ENCODE measurements around the gene CBX6.

CBX6 gene

DNA sequence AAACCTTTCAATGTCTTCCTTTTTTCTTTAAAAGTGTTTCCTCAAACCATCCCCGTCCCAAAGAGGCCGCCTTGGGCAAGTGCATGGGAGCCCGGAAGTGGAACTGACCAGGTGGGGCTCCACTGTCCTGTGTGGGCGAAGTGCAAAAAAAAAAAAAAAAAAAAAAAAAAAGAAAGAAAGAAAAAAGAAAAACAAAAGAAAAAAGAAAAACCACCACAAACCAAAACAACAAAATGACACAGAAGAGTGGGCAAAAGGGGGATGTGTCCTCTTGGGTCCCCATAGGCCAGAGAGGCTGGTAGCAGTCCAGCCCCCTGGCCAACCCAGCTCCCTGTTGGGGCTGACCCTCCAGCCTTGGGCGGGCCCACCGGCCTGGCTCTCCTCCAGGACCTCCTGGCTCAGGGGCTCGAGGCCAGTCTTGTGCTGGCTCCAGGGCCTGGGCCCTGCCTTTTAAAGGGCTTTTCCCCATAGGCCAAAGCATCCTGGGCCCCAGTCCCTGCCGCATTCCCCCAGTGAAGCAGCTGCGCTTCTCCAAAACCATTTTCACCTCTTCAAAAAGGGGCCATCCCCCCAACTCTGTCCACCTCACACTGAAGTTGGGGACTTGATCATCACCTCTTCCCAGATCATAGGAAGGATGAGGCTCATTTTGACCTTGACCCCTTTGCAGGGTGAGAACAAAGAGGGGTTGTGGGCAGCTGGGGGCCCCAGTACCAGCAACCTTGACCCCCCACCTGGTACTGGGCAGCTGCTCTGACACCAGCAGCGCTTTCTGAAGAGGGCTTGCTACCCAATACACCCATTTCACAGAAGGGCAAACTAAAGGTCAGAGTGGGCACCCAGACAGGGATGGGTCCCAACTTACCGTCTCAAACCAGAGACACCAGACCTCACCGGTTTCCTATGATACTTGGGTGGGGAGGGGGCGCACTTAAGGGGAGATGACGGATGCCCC lies 9.4 kb downstream of the CBX6 start:
- ChIA-PET CTCF (interaction anchor here (0.8 to 1.2 kb wide), 2 partner anchors 8 to 93 kb away, joined by 4 to 6 read pairs; no protein-coding TSS in a partner anchor), POLR2A (ENCODE audit: low non-redundant PET) (no interaction called here)
- TF ChIP-seq, protein P1, sequence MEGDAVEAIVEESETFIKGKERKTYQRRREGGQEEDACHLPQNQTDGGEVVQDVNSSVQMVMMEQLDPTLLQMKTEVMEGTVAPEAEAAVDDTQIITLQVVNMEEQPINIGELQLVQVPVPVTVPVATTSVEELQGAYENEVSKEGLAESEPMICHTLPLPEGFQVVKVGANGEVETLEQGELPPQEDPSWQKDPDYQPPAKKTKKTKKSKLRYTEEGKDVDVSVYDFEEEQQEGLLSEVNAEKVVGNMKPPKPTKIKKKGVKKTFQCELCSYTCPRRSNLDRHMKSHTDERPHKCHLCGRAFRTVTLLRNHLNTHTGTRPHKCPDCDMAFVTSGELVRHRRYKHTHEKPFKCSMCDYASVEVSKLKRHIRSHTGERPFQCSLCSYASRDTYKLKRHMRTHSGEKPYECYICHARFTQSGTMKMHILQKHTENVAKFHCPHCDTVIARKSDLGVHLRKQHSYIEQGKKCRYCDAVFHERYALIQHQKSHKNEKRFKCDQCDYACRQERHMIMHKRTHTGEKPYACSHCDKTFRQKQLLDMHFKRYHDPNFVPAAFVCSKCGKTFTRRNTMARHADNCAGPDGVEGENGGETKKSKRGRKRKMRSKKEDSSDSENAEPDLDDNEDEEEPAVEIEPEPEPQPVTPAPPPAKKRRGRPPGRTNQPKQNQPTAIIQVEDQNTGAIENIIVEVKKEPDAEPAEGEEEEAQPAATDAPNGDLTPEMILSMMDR (conservative IDR thresholded peaks at IDR 0.05; ENCODE audit: low read depth) = no peak
- H3K27ac ChIP-seq = no peak overlapping the region
- DNase-seq (ENCODE audit: low spot score) = no peak

DNA sequence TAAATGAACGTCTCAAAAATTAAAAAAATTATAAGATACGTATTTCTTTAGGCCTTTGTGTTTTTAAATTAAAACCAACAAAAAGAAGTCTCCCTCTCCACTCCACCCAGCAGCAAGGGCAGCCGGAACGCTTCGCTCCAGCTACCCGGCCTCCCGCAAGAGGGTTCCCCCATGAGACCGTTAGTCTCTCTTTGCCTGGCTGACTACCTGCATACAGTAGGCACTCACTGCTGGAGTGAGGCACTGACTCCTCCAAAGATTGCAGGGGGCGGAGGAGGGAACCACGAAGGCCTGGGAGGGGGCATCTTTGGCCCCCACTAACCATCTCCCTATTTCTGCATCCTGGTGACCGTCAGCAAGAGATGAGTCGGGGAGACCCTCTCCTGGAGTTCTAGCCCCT lies 10.1 kb downstream of the CBX6 start:
- ChIA-PET POLR2A (ENCODE audit: low non-redundant PET) (no interaction called here), CTCF (interaction anchor here (0.6 to 1.2 kb wide), 2 partner anchors 8 to 123 kb away, joined by 4 to 6 read pairs; no protein-coding TSS in a partner anchor)
- no peak for DNase-seq (ENCODE audit: low spot score)
- TF ChIP-seq, protein P1 (conservative IDR thresholded peaks at IDR 0.05; ENCODE audit: low read depth) = no peak
- H3K27ac ChIP-seq = no peak overlapping the region

DNA sequence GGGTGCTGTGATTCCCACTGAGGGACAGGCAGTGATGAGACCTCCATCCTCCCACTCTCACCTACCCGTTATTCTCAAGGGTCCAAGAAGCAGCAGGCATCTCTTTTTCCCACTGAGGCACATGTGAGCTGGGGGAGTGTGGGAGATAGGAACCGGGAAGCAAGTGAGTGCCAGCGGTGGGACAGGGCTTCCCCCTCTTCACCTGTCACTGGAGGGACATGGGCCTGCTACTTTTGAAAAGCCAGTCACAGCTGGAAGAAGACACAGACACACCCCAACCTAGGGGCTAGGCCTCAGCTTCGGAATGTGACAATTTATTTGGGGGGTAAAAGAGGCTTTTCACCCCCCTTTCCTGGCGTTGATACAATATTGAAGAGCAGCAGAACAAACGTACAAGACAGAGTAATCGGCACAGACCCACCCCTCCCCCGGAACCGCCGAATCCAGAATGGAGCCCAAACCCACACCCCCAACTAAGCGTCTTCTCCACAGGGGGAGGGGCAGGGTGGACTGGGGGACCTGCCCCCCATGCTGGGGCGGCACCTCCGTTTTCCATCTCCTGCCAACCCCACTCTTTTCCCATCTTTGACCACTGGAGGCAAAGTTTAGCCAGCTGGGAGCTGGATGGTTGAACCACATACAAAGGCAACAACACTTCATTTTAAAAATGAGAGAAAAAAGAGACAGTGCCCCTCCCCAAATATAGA lies 10.7 kb downstream of the CBX6 start:
- no peak for DNase-seq (ENCODE audit: low spot score)
- POLR2A ChIA-PET (ENCODE audit: low non-redundant PET) = no interaction called here
- CTCF ChIA-PET = interaction anchor here (0.6 to 1.2 kb wide), 2 partner anchors 9 to 124 kb away, joined by 4 to 6 read pairs; no protein-coding TSS in a partner anchor

GRCh38 chr22:38860283-38861169 lies 11.5 kb downstream of the CBX6 start:
- TF ChIP-seq, protein P1 (conservative IDR thresholded peaks at IDR 0.05; ENCODE audit: low read depth) = no peak
- CTCF ChIA-PET = no interaction called here
- no peak for DNase-seq (ENCODE audit: low spot score)
- no peak overlapping the region for H3K27ac ChIP-seq
- POLR2A ChIA-PET (ENCODE audit: low non-redundant PET) = no interaction called here

More for the DNA sequence above, 10.7 kb downstream of the CBX6 start:
- TF ChIP-seq, protein P1 (conservative IDR thresholded peaks at IDR 0.05; ENCODE audit: low read depth) = no peak
- no peak overlapping the region for H3K27ac ChIP-seq

- no peak overlapping the region for H3K27ac ChIP-seq
- DNase-seq (ENCODE audit: low spot score) = no peak
- ChIA-PET POLR2A (ENCODE audit: low non-redundant PET) (no interaction called here), CTCF (interaction anchor here (0.6 kb wide), 1 partner anchor 9 kb away, joined by 4 read pairs; no protein-coding TSS in a partner anchor)
- TF ChIP-seq, protein P1 (conservative IDR thresholded peaks at IDR 0.05; ENCODE audit: low read depth) = no peak
These were observed 12.3 kb downstream of the CBX6 start for GRCh38 chr22:38859581-38860282.

Data from RWPE1 (cell line).